Brain microvascular endothelial cell (primary cell): ENCODE data around the gene POGZ.

Experiments
- DNase-seq: peaks from one replicate; pipeline ENCODE4 v3.0.0-alpha.2; 2020
- H3K27ac ChIP-seq: fragments of 250-450 bp; sonication (Bioruptor Pico); 2 replicates; pipeline ENCODE4 v1.5.1; 2020; ENCODE audit warnings: mild to moderate bottlenecking, moderate library complexity
- H3K27me3 ChIP-seq: fragments of 250-450 bp; sonication (Bioruptor Pico); replicated peaks from 2 replicates; pipeline ENCODE4 v1.5.1; 2020; ENCODE audit warnings: mild to moderate bottlenecking
- H3K36me3 ChIP-seq: fragments of 250-450 bp; sonication (Bioruptor Pico); replicated peaks from 2 replicates; pipeline ENCODE4 v1.5.1; 2020; ENCODE audit warnings: mild to moderate bottlenecking
- H3K4me3 ChIP-seq: 2 replicates; pipeline ENCODE4 v1.5.1; 2011; ENCODE audit warnings: low read depth, mild to moderate bottlenecking, control low read depth, low read length, moderate library complexity
- in situ Hi-C: cut with HindIII; loops from 2 replicates; pipeline ENCODE4 v1.10.0; 2017; ENCODE audit warnings: low sequenced_read_pairs, low pct_ligation_motif_present
- TF ChIP-seq, protein P1 (sequence below): IDR thresholded peaks from 2 replicates; pipeline ENCODE4 v1.5.1; 2011; ENCODE audit warnings: low read depth, mild to moderate bottlenecking, moderate library complexity, low read length, control low read depth, inconsistent platforms; ENCODE audit errors: missing control alignments

The POGZ gene

DNA sequence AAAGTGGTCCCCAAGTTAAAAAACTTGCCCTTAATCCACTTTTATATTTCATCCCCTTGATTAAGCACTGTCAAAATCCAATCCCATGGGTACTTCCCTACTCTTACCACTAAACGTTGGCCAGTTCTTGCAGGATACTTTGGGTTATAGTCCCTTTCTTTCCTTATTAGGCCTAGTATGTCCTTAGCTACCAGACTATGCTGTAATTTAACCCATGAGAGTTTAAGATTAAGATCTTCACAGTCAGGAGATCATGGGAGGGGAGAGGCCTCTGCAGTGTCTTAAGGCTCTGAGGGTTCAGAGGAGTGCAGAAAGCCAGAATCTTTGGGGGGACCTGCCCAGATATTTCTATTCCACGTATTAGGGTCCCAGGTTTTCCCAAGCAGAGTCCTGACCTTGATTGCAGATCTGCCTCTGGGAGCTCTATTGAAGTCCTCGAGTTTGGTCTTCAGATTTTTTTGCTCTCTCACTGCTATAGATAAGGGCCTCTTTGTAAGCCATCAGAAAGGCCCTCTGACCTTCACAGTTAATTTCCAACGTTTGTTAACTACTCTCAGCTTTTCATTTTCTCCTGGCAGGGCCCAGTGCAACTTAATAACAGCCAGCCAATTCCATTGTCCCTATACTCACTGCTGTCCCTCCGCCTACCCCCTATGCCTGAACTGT lies 42.9 kb upstream of the POGZ start:
- H3K36me3 ChIP-seq: no peaks in the 10 kb centered on the region
- no peak for DNase-seq
- TF ChIP-seq, protein P1, sequence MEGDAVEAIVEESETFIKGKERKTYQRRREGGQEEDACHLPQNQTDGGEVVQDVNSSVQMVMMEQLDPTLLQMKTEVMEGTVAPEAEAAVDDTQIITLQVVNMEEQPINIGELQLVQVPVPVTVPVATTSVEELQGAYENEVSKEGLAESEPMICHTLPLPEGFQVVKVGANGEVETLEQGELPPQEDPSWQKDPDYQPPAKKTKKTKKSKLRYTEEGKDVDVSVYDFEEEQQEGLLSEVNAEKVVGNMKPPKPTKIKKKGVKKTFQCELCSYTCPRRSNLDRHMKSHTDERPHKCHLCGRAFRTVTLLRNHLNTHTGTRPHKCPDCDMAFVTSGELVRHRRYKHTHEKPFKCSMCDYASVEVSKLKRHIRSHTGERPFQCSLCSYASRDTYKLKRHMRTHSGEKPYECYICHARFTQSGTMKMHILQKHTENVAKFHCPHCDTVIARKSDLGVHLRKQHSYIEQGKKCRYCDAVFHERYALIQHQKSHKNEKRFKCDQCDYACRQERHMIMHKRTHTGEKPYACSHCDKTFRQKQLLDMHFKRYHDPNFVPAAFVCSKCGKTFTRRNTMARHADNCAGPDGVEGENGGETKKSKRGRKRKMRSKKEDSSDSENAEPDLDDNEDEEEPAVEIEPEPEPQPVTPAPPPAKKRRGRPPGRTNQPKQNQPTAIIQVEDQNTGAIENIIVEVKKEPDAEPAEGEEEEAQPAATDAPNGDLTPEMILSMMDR: no peak
- H3K4me3 ChIP-seq: no peak overlapping the region
- in situ Hi-C loops: no loop called here
- H3K27me3 ChIP-seq: no peaks in the 10 kb centered on the region
- no peak overlapping the region for H3K27ac ChIP-seq

DNA sequence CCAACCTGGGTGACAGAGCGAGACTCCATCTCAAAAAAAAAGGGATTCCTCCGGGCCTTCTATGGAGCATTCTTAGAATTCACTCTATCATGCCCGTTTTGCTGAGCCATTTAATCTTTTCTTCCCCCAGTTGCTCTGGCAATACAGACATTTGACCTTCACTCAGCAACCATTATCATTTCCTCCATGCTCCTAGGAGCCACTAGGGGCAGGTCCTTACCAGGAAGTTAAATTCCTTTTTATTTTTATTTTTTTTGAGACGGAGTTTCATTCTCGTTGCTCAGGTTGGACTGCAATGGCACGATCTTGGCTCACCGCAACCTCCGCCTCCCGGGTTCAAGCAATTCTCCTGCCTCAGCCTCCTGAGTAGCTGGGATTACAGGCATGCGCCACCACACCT lies 42.2 kb upstream of the POGZ start:
- DNase-seq: no peak
- no peaks in the 10 kb centered on the region for H3K27me3 ChIP-seq
- no peak overlapping the region for H3K4me3 ChIP-seq
- TF ChIP-seq, protein P1: peak; percentile 40
- no peak overlapping the region for H3K27ac ChIP-seq
- in situ Hi-C loops: no loop called here
- H3K36me3 ChIP-seq: no peaks in the 10 kb centered on the region

DNA sequence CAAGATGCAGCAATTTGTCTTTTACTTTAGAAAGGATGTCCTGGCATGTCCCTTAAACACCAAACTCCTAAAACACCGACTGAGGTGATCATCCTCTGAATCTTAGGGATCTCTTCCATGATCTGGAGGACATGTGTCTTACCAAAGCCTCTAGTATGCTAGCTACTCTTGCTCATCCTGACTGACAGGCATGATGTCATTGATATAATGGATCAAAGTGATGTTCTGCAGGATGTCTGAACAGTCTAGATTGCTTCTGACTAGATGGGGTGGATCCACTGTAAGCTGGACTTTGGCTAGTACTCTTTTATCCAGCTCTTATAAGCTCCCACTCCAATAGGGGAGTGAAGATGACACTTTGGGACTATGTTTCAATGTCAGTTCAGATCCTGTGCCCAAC lies 40.6 kb upstream of the POGZ start:
- DNase-seq: no peak
- TF ChIP-seq, protein P1: no peak
- Histone ChIP-seq H3K4me3 (no peak overlapping the region), H3K27me3 (no peaks in the 10 kb centered on the region), H3K36me3 (no peaks in the 10 kb centered on the region), H3K27ac (no peak overlapping the region)
- in situ Hi-C loops: no loop called here

DNA sequence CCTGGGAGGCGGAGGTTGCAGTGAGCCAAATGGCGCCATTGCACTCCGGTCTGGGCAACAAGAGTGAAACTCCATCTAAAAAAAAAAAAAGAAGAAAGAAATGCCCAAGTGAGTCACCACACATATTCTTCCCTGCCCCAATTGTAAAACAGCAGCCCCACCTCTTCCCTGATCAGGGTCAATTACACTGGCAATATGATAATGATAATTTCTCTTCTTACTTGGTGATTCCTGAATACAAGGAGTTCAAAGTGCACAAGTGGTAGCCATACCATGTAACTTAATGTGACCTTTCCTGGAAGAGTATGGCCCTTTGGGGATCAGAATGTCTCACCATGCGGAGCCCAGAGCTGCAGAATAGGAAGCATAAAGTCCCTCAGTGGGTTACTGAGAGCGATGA lies 40.1 kb upstream of the POGZ start:
- H3K4me3 ChIP-seq: no peak overlapping the region
- no peaks in the 10 kb centered on the region for H3K36me3 ChIP-seq
- DNase-seq: no peak
- H3K27ac ChIP-seq: no peak overlapping the region
- TF ChIP-seq, protein P1: no peak
- no peaks in the 10 kb centered on the region for H3K27me3 ChIP-seq
- in situ Hi-C loops: no loop called here

DNA sequence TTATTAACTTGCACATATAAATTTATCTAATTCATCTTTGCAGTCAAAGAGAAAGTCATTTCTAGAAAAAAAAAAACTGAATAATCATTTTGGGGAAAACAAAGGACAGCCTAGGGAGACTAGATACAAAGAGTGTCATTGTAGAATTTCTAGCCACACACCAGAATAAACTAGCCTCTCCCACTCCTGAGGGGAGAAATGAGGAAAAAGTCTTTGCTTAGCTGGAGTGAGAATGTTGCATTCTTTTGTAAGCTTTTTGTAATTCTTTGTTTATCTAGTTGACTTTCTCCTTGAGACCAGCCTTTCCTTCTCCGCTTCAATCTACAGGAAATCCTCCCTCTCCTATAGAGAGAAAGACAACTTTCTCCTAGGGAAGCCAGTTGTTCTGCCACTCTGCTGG lies 36.0 kb upstream of the POGZ start:
- Histone ChIP-seq H3K27me3 (no peaks in the 10 kb centered on the region), H3K36me3 (no peaks in the 10 kb centered on the region), H3K4me3 (no peak overlapping the region), H3K27ac (no peak overlapping the region)
- no peak for DNase-seq
- TF ChIP-seq, protein P1: no peak
- in situ Hi-C loops: no loop called here

DNA sequence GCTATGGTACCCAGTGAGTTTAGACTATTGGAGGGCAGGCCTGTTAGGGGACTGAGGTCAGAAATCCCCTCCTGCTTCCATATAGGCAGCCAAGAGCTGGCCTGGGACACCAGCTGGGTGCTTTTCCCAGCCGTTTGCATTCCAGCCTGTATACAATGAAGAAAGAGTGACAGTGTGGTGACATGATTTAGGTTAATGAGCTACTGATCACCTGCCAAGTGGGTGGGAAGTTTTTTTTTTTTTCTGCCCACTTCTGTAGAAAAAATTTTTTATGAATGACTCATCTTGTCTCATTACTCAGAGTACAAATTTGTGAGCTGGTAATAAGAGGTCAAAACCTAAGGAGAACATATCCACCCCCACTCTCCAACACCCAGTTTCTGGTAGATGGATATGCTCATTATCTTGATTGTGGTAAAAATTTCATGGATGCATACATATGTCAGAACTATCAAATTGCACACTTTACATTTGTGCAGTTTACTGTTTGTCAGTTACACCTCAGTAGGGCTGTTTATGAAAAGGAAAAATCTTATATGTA lies 35.5 kb upstream of the POGZ start:
- Histone ChIP-seq H3K27me3 (no peaks in the 10 kb centered on the region), H3K27ac (no peak overlapping the region), H3K4me3 (no peak overlapping the region), H3K36me3 (no peaks in the 10 kb centered on the region)
- TF ChIP-seq, protein P1: no peak
- in situ Hi-C loops: no loop called here
- DNase-seq: no peak
